ENCODE measurements around the gene VPS13C.

Gene VPS13C

GRCh38 chr15:61812476-61812875 lies 247.8 kb downstream of the VPS13C start:
- no peak overlapping the region for H3K4me3 ChIP-seq (ENCODE audit: low read depth, low read length)
- no peak for DNase-seq (ENCODE audit: low read depth)
- TF ChIP-seq, protein P1, sequence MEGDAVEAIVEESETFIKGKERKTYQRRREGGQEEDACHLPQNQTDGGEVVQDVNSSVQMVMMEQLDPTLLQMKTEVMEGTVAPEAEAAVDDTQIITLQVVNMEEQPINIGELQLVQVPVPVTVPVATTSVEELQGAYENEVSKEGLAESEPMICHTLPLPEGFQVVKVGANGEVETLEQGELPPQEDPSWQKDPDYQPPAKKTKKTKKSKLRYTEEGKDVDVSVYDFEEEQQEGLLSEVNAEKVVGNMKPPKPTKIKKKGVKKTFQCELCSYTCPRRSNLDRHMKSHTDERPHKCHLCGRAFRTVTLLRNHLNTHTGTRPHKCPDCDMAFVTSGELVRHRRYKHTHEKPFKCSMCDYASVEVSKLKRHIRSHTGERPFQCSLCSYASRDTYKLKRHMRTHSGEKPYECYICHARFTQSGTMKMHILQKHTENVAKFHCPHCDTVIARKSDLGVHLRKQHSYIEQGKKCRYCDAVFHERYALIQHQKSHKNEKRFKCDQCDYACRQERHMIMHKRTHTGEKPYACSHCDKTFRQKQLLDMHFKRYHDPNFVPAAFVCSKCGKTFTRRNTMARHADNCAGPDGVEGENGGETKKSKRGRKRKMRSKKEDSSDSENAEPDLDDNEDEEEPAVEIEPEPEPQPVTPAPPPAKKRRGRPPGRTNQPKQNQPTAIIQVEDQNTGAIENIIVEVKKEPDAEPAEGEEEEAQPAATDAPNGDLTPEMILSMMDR (IDR thresholded peaks at IDR 0.05; ENCODE audit: low read depth, low read length, missing control alignments), result no peak

DNA sequence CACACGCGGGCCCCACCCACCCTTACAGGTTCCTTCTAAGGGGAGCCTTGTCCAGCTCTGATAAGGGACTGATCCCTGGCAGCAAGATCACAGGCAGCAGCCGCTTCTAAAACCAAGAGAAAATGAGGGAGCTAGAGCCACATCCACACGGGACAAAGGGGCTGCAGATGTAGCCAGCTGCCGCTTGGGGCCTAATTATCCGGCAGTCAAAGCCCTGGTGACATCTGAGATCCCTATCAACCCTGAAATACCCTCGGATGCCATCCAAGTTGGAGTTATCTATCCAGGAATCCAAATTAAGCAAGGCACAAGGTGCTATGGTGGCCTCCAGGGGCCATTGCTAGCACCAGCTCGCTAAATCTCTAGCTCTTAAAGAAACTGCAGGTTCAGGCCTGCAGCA lies 248.3 kb downstream of the VPS13C start:
- no peak for DNase-seq (ENCODE audit: low read depth)
- TF ChIP-seq, protein P1 (IDR thresholded peaks at IDR 0.05; ENCODE audit: low read depth, low read length, missing control alignments), result no peak
- no peak overlapping the region for H3K4me3 ChIP-seq (ENCODE audit: low read depth, low read length)

GRCh38 chr15:61809216-61809615 lies 251.0 kb downstream of the VPS13C start:
- TF ChIP-seq, protein P1 (IDR thresholded peaks at IDR 0.05; ENCODE audit: low read depth, low read length, missing control alignments), result no peak
- DNase-seq (ENCODE audit: low read depth), result no peak
- H3K4me3 ChIP-seq (ENCODE audit: low read depth, low read length), result no peak overlapping the region

GRCh38 chr15:61807281-61807929 lies 252.8 kb downstream of the VPS13C start:
- TF ChIP-seq, protein P1 (IDR thresholded peaks at IDR 0.05; ENCODE audit: low read depth, low read length, missing control alignments), result no peak
- H3K4me3 ChIP-seq (ENCODE audit: low read depth, low read length), result no peak overlapping the region
- DNase-seq (ENCODE audit: low read depth), result no peak

Measured in GM12864 (cell line).